HG02642 (cell line): ENCODE results near the gene RNF151.
A peak's percentile ranks its signal among the peaks of the same experiment; 100 is the strongest.

ENCODE experiments used
- ATAC-seq: cut with Tn5 transposase; IDR thresholded peaks from one replicate; pipeline ENCODE4 v1.9.1; 2021; ENCODE audit warnings: mild to moderate bottlenecking; ENCODE audit not compliant: unreplicated experiment, poor library complexity

Gene RNF151

GRCh38 chr16:1990351-1991134, 23.9 kb downstream of the RNF151 start:
- peak; percentile 3 for ATAC-seq

GRCh38 chr16:1991135-1991551, 24.5 kb downstream of the RNF151 start:
- ATAC-seq: peak; percentile 31

GRCh38 chr16:1991588-1991947, 24.9 kb downstream of the RNF151 start:
- no peak for ATAC-seq

GRCh38 chr16:1991948-1992703, 25.5 kb downstream of the RNF151 start:
- ATAC-seq: peak; percentile 52

GRCh38 chr16:1992704-1993317, 26.2 kb downstream of the RNF151 start:
- no peak for ATAC-seq

- no peak for ATAC-seq
Measured at GRCh38 chr16:1993731-1994131, 27.1 kb downstream of the RNF151 start.

GRCh38 chr16:1997494-1998359, 31.1 kb downstream of the RNF151 start:
- no peak for ATAC-seq

- ATAC-seq: no peak
Measured at GRCh38 chr16:1998360-1998835, 31.7 kb downstream of the RNF151 start.

- ATAC-seq: no peak
Measured at GRCh38 chr16:1998852-1999801, 32.5 kb downstream of the RNF151 start.

- no peak for ATAC-seq
Measured at GRCh38 chr16:1999866-2000514, 33.3 kb downstream of the RNF151 start.

- ATAC-seq: no peak
Measured at GRCh38 chr16:2001035-2001434, 34.4 kb downstream of the RNF151 start.

GRCh38 chr16:2001456-2002355, 35.0 kb downstream of the RNF151 start:
- ATAC-seq: no peak

GRCh38 chr16:2002406-2003230, 36.0 kb downstream of the RNF151 start:
- no peak for ATAC-seq

- ATAC-seq: no peak
Measured at GRCh38 chr16:2003231-2003826, 36.7 kb downstream of the RNF151 start.

GRCh38 chr16:2003827-2004641, 37.4 kb downstream of the RNF151 start:
- peak; percentile 67 for ATAC-seq
